Tibial nerve (tissue), 4 donors: ENCODE data around the gene PNPLA2. TPM values are rescaled to one million over a fixed set of nuclear protein-coding genes. Genes with fewer than 3 reads are reported as not detected.

Source experiments
- DNase-seq, 2 donors: peaks; one replicate each; pipeline ENCODE4 v3.0.0-alpha.2; 2019; ENCODE audit warnings: low spot score in 2 of 2
- H3K27ac ChIP-seq, 4 donors: fragments of 200-600 bp; sonication (generic) in 3 of 4; one replicate each; pipeline ENCODE4 v1.5.1; 2017 to 2019; ENCODE audit warnings: mild to moderate bottlenecking in 1 of 4
- H3K27me3 ChIP-seq, 2 donors: fragments of 200-600 bp; sonication (generic) in 1 of 2; one replicate each; pipeline versions ENCODE4 v1.5.1 to v1.6.0; 2017 to 2019
- H3K36me3 ChIP-seq, 3 donors: fragments of 200-600 bp; sonication (generic); one replicate each; pipeline ENCODE4 v1.5.1; 2018 to 2019
- H3K4me1 ChIP-seq, 4 donors: fragments of 200-600 bp; sonication (generic) in 3 of 4; one replicate each; pipeline ENCODE4 v1.5.1; 2017 to 2019
- H3K4me3 ChIP-seq, 4 donors: fragments of 200-600 bp; sonication (generic) in 3 of 4; one replicate each; pipeline ENCODE4 v1.5.1; 2017 to 2019; ENCODE audit warnings: mild to moderate bottlenecking in 1 of 4, moderate library complexity in 1 of 4
- H3K9me3 ChIP-seq, 4 donors: fragments of 200-600 bp; sonication (generic) in 3 of 4; one replicate each; pipeline ENCODE4 v1.5.1; 2017 to 2019
- CTCF ChIP-seq, 5 experiments: fragments of 200-600 bp in 3 of 5; fragments of 450-650 bp in 2 of 5; sonication (generic) in 3 of 5; IDR thresholded peaks; one replicate each; pipeline ENCODE4 v1.5.1; 2016 to 2019; ENCODE audit warnings: antibody characterized with exemption in 5 of 5, mild to moderate bottlenecking in 3 of 5, moderate library complexity in 2 of 5
- EP300 ChIP-seq, 2 donors: sonication (generic); formaldehyde crosslinking; IDR thresholded peaks; one replicate each; pipeline ENCODE4 v1.6.1; 2017; ENCODE audit warnings: antibody characterized with exemption in 2 of 2, mild to moderate bottlenecking in 1 of 2
- POLR2A ChIP-seq, 2 donors: fragments of 450-650 bp; IDR thresholded peaks; one replicate each; pipeline ENCODE4 v1.6.1; 2017; ENCODE audit warnings: antibody characterized with exemption in 2 of 2, mild to moderate bottlenecking in 2 of 2, moderate library complexity in 2 of 2
- WGBS, 2 donors: methylation state at CpG; one replicate each; pipeline ENCODE4 v1.1.5; 2018; 5-methylcytosine and 5-hydroxymethylcytosine counted together
- total RNA-seq, 4 donors: library from RNA; depleted of rRNA; stranded (reverse); fragments of >200 nt; gene quantifications; one replicate each; pipeline ENCODE4 v1.1.0, GENCODE V29; 2016

Gene PNPLA2
- total RNA-seq, 4 donors from 2014 or later = 136 to 314 (median 187) TPM

GRCh38 chr11:801097-801780 lies 17.5 kb upstream of the PNPLA2 start:
- no peak for TF ChIP-seq CTCF (IDR thresholded peaks at IDR 0.05)
- TF ChIP-seq EP300 (IDR thresholded peaks at IDR 0.05) = no peak
- no peak for TF ChIP-seq POLR2A (IDR thresholded peaks at IDR 0.05)
- Histone ChIP-seq H3K36me3 (peaks cover 0 to 46% (median 0%) of the 10 kb centered on the region in 3 donors), H3K4me1 (peaks cover 0 to 44% (median 22%) of the 10 kb centered on the region in 4 donors), H3K27ac (no peak overlapping the region), H3K9me3 (no peaks in the 10 kb centered on the region), H3K27me3 (no peaks in the 10 kb centered on the region), H3K4me3 (no peak overlapping the region)
- WGBS, 2 donors = 86 to 88% methylated on average over 18 to 20 of the region's 20 CpGs
- DNase-seq = no peak

GRCh38 chr11:802018-802617 lies 16.6 kb upstream of the PNPLA2 start:
- no peak for DNase-seq
- TF ChIP-seq POLR2A (IDR thresholded peaks at IDR 0.05) (no peak), EP300 (IDR thresholded peaks at IDR 0.05) (no peak), CTCF (IDR thresholded peaks at IDR 0.05) (no peak)
- Histone ChIP-seq H3K27ac (no peak overlapping the region), H3K4me1 (peaks cover 0 to 35% (median 14%) of the 10 kb centered on the region in 4 donors), H3K27me3 (no peaks in the 10 kb centered on the region), H3K4me3 (no peak overlapping the region), H3K9me3 (no peaks in the 10 kb centered on the region), H3K36me3 (peaks cover 0 to 46% (median 0%) of the 10 kb centered on the region in 3 donors)
- WGBS, 2 donors = 93% methylated on average over 13 to 19 of the region's 21 CpGs

GRCh38 chr11:802693-803466 lies 15.8 kb upstream of the PNPLA2 start:
- Histone ChIP-seq H3K36me3 (peaks cover 0 to 46% (median 0%) of the 10 kb centered on the region in 3 donors), H3K4me1 (peaks cover 0 to 35% (median 14%) of the 10 kb centered on the region in 4 donors), H3K27ac (no peak overlapping the region), H3K4me3 (no peak overlapping the region), H3K9me3 (no peaks in the 10 kb centered on the region), H3K27me3 (no peaks in the 10 kb centered on the region)
- WGBS, 2 donors = 85 to 91% methylated on average over 18 to 28 of the region's 28 CpGs
- DNase-seq = no peak
- TF ChIP-seq EP300 (IDR thresholded peaks at IDR 0.05) (no peak), POLR2A (IDR thresholded peaks at IDR 0.05) (no peak), CTCF (IDR thresholded peaks at IDR 0.05) (no peak)

GRCh38 chr11:803467-803742 lies 15.3 kb upstream of the PNPLA2 start:
- Histone ChIP-seq H3K36me3 (peaks cover 0 to 46% (median 0%) of the 10 kb centered on the region in 3 donors), H3K4me3 (no peak overlapping the region), H3K9me3 (no peaks in the 10 kb centered on the region), H3K4me1 (peaks cover 0 to 38% (median 14%) of the 10 kb centered on the region in 4 donors), H3K27me3 (no peaks in the 10 kb centered on the region), H3K27ac (no peak overlapping the region)
- no peak for TF ChIP-seq POLR2A (IDR thresholded peaks at IDR 0.05)
- TF ChIP-seq EP300 (IDR thresholded peaks at IDR 0.05) = no peak
- no peak for TF ChIP-seq CTCF (IDR thresholded peaks at IDR 0.05)
- WGBS, 2 donors = 83 to 100% methylated on average over 1 to 5 of the region's 8 CpGs
- DNase-seq = no peak
